ENCODE results near the gene LPIN1.

The LPIN1 gene

DNA sequence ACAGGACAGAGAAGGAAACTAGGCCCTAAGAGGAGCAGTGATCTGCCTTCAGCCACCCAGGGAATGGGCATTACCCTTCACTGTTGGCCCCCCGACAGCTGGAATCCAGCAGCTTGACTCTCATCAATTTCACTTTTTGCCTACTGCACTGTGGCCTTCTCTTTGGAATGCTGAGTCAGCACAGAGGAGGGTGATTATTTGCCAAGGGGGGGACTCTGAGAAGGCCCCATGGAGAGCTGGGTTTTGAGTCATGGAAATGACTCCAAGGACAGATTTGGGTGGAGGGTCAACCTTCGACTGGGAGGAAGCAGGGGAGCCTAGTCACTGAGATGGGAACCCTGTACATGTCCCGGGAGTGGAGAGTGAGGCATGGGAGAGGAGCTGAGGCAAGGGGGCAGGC is 38.3 kb upstream of the LPIN1 start:
- no peak for DNase-seq (ENCODE audit: low spot score)
- in situ Hi-C loops (cut with MboI; ENCODE audit: low sequenced_read_pairs, unreplicated experiment), result no loop called here
- TF ChIP-seq, protein P1, sequence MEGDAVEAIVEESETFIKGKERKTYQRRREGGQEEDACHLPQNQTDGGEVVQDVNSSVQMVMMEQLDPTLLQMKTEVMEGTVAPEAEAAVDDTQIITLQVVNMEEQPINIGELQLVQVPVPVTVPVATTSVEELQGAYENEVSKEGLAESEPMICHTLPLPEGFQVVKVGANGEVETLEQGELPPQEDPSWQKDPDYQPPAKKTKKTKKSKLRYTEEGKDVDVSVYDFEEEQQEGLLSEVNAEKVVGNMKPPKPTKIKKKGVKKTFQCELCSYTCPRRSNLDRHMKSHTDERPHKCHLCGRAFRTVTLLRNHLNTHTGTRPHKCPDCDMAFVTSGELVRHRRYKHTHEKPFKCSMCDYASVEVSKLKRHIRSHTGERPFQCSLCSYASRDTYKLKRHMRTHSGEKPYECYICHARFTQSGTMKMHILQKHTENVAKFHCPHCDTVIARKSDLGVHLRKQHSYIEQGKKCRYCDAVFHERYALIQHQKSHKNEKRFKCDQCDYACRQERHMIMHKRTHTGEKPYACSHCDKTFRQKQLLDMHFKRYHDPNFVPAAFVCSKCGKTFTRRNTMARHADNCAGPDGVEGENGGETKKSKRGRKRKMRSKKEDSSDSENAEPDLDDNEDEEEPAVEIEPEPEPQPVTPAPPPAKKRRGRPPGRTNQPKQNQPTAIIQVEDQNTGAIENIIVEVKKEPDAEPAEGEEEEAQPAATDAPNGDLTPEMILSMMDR (IDR thresholded peaks at IDR 0.05; ENCODE audit: borderline replicate concordance, control extremely low read depth, extremely low read depth, insufficient read depth, missing control alignments), result no peak

DNA sequence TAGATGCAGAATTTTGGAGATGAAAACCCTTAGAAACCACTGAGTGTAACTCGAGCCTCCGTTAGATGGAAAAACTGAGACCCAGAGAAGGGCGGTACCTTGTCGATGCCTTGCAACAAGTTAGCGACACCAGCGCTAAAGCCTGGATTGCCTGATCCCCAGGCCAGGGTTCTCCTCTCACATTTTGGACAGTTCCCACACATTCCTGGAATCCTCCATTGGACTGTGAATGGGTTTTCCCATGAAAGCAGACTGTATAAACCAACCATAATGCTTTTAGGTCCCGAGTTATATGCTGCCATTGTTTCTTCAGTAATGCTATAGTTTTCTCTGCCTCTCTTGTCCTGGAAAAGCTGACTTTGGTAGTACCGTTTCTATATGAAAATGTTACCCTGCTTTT is 37.1 kb upstream of the LPIN1 start:
- TF ChIP-seq, protein P1 (IDR thresholded peaks at IDR 0.05; ENCODE audit: borderline replicate concordance, control extremely low read depth, extremely low read depth, insufficient read depth, missing control alignments), result no peak
- in situ Hi-C loops (cut with MboI; ENCODE audit: low sequenced_read_pairs, unreplicated experiment), result no loop called here
- no peak for DNase-seq (ENCODE audit: low spot score)

DNA sequence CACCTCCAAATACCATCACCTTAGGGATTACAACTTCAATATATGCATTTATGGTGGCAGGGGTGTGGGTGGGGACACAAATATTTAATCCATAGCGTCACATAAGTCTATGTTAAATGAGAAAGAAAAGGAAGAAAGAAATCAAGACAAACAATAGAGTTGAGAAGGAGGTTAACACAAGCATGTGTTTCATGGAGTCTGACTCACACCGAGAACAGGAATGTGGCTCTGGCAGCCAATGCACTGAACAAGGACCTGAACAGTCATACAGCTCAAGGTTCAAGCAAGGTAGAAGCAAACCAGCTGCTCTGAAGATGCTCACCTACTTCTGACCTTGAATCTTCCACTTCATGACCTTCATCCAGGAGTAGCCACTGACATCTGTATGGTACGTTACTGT is 36.2 kb upstream of the LPIN1 start:
- DNase-seq (ENCODE audit: low spot score), result no peak
- in situ Hi-C loops (cut with MboI; ENCODE audit: low sequenced_read_pairs, unreplicated experiment), result no loop called here
- TF ChIP-seq, protein P1 (IDR thresholded peaks at IDR 0.05; ENCODE audit: borderline replicate concordance, control extremely low read depth, extremely low read depth, insufficient read depth, missing control alignments), result no peak

DNA sequence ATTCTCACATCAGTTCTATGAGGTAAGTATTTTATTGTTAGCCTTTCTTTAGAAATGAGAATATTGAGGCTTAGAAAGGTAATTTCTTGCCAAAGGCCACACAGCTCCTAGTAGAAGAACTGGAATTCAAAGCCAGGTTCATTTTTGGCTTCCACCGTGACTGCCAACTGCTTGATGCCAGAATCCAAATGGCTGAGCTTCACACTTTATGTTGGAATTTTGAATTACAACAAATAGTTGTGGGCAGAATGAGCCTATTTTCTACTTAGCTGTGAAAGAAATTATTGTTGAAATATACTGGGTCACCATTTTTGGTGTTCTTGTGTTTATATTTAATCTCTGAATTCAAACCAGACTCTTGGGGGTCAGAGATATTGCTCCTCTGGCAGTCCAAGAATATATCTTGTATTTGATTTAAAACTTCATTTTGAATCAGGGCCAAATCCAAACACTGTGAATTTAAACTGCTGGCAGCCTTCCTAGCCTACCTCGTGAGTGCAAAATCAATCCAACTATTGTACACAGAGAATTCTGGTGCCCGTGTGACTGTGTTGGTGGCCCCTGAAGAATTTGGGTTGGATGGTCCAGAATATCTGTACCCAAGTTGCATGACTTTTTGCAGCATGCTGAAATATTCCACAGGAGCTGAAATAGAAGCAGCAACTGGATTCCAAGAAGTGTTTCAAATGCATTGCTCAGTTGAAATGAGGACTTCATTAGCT is 35.6 kb upstream of the LPIN1 start:
- in situ Hi-C loops (cut with MboI; ENCODE audit: low sequenced_read_pairs, unreplicated experiment), result no loop called here
- TF ChIP-seq, protein P1 (IDR thresholded peaks at IDR 0.05; ENCODE audit: borderline replicate concordance, control extremely low read depth, extremely low read depth, insufficient read depth, missing control alignments), result no peak
- DNase-seq (ENCODE audit: low spot score), result no peak

DNA sequence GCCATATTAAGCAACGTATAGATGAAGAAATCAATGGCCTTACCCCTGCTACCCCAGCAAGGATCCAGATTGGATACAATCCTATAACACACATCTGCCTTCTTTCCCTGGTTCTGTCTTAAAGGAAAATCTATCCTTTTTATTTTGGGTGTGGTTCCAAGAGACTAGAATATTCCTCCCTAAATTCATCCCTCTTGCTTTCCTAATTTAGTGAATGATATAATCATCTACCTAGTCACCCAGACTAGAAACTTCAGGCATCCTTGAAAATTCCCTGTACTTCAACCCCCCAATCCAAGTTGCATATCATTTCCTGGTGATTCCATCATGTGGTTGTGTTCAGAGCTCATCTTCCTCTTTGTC is 35.1 kb upstream of the LPIN1 start:
- TF ChIP-seq, protein P1 (IDR thresholded peaks at IDR 0.05; ENCODE audit: borderline replicate concordance, control extremely low read depth, extremely low read depth, insufficient read depth, missing control alignments), result no peak
- no peak for DNase-seq (ENCODE audit: low spot score)
- in situ Hi-C loops (cut with MboI; ENCODE audit: low sequenced_read_pairs, unreplicated experiment), result no loop called here

DNA sequence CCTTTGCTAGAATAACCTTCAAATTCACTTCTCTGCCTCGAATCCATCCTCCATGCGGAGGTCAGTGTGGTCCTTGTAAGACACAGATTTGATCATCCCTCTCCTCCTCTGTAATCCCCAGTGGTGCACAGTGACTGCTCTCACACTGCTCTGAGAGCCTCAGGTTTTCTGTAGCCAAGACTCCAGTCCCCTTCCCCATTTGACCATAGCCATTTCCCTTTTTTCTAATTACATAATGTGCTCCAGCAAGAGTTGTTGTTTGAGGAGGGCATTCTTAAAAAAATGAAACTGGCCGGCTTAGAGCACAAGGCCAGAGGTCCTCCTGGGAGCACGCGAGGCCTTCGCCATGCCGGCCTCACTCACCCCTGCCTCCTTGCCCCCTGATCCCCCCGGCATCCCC is 34.7 kb upstream of the LPIN1 start:
- TF ChIP-seq, protein P1 (IDR thresholded peaks at IDR 0.05; ENCODE audit: borderline replicate concordance, control extremely low read depth, extremely low read depth, insufficient read depth, missing control alignments), result no peak
- in situ Hi-C loops (cut with MboI; ENCODE audit: low sequenced_read_pairs, unreplicated experiment), result no loop called here
- no peak for DNase-seq (ENCODE audit: low spot score)
